Measurements from ENCODE around the gene MCM10. TPM values are rescaled to one million over a fixed set of nuclear protein-coding genes. Genes with fewer than 3 reads are reported as not detected.

Gene MCM10
- total and polyA plus RNA-seq, 2 of the 8 experiments (the other 6 are each of a cell fraction or from before 2014, with no cell fraction given), result 9.8 to 60.3 TPM

DNA sequence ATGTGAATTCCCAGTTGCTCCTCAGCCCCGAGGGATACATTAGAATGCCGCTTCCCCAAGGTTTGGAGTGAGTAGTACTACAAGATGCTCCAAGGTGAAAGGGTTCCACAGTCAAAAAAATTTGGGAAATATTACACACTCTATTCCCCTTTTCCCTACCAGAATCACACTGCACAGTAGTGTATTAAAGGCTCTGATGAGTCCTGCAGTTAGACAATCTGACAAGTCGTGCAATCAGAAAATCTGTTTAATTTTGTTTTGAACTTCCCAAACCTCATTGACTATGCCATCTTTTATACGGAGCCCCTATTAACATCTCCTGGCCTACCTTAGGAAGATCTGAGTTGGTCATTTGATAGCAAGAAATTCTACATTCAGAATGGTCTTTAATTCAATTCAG lies 86.4 kb downstream of the MCM10 start:
- Histone ChIP-seq H3K14ac (ENCODE audit: insufficient read length) (no peak overlapping the region), H3K9ac (replicated peaks in 1 of 4; ENCODE audit: extremely low read depth in 1 of 4, low read depth in 3 of 4, low read length in 3 of 4) (no peak overlapping the region), H3K4me1 (replicated peaks in 1 of 4; ENCODE audit: control insufficient read depth in 3 of 4, insufficient read depth in 4 of 4, low read length in 3 of 4) (no peaks in the 10 kb centered on the region), H2BK120ac (replicated peaks; ENCODE audit: low read depth, low read length) (no peak overlapping the region), H2BK12ac (ENCODE audit: low read depth, low read length) (no peak overlapping the region), H3K23me2 (ENCODE audit: low read depth, low read length) (no peaks in the 10 kb centered on the region), H3K18ac (ENCODE audit: extremely low read depth, low read length) (no peak overlapping the region), H3K79me2 (ENCODE audit: control insufficient read depth in 1 of 2, insufficient read depth in 2 of 2, low read length in 2 of 2) (no peaks in the 10 kb centered on the region), H3K23ac (ENCODE audit: insufficient read length) (no peak overlapping the region), H4K8ac (ENCODE audit: extremely low read depth, insufficient read depth, low read length) (no peak overlapping the region), H3K4ac (replicated peaks; ENCODE audit: insufficient read length, low read depth, low read length) (no peak overlapping the region), H3K27ac (ENCODE audit: low read depth, low read length) (no peak overlapping the region), H4K5ac (ENCODE audit: insufficient read length, low read depth, low read length) (no peak overlapping the region), H3K4me2 (ENCODE audit: insufficient read depth in 1 of 2, low read depth in 2 of 2, low read length in 2 of 2) (no peak overlapping the region), H3K27me3 (replicated peaks in 1 of 4; ENCODE audit: control insufficient read depth in 3 of 4, extremely low read depth in 1 of 4, insufficient read depth in 3 of 4, low read length in 3 of 4) (no peaks in the 10 kb centered on the region), H3K9me3 (ENCODE audit: insufficient read depth in 2 of 2, low read depth in 1 of 2, low read length in 1 of 2) (no peaks in the 10 kb centered on the region), H3K56ac (replicated peaks; ENCODE audit: insufficient read length, low read depth, low read length) (no peak overlapping the region), H2BK5ac (ENCODE audit: low read depth, low read length) (no peak overlapping the region), H2BK15ac (ENCODE audit: low read length) (no peak overlapping the region), H3K36me3 (ENCODE audit: control insufficient read depth in 2 of 4, insufficient read depth in 4 of 4, low read length in 3 of 4) (no peaks in the 10 kb centered on the region), H3K79me1 (ENCODE audit: low read depth, low read length) (no peaks in the 10 kb centered on the region), H2BK20ac (ENCODE audit: low read length) (no peak overlapping the region), H4K91ac (replicated peaks; ENCODE audit: insufficient read length, low read length) (no peak overlapping the region), H3K4me3 (ENCODE audit: extremely low read depth in 1 of 4, insufficient read depth in 2 of 4, low read depth in 3 of 4, low read length in 4 of 4) (no peak overlapping the region), H2AFZ (ENCODE audit: low read length) (no peak overlapping the region), H2AK5ac (ENCODE audit: low read depth, low read length) (no peak overlapping the region), H4K20me1 (replicated peaks in 1 of 2; ENCODE audit: control insufficient read depth in 1 of 2, insufficient read depth in 2 of 2, low read length in 2 of 2) (no peaks in the 10 kb centered on the region)
- no peak for FAIRE-seq
- DNase-seq (ENCODE audit: low read depth in 1 of 2, low spot score in 2 of 2), result no peak
- ChIA-PET CTCF (ENCODE audit: partially characterized antibody) (interaction anchor here (0.9 to 1.0 kb wide), 2 partner anchors 36 to 55 kb away, joined by 3 to 5 read pairs; no protein-coding TSS in a partner anchor), POLR2A (ENCODE audit: partially characterized antibody) (interaction anchor here (0.6 kb wide), 1 partner anchor 70 kb away, joined by 4 read pairs; no protein-coding TSS in a partner anchor)
- TF ChIP-seq SP1 (IDR thresholded peaks at IDR 0.05; ENCODE audit: low read depth, low read length) (no peak), EZH2 (IDR thresholded peaks at IDR 0.05; ENCODE audit: low read depth, low read length, severe bottlenecking) (no peak), POU5F1 (IDR thresholded peaks at IDR 0.05; ENCODE audit: low read depth, low read length) (no peak), CTBP2 (IDR thresholded peaks at IDR 0.05; ENCODE audit: borderline replicate concordance, insufficient read depth, insufficient read length, low read length) (no peak), POLR2AphosphoS5 (IDR thresholded peaks at IDR 0.05; ENCODE audit: low read depth, low read length) (no peak)
- TF ChIP-seq, protein P1, sequence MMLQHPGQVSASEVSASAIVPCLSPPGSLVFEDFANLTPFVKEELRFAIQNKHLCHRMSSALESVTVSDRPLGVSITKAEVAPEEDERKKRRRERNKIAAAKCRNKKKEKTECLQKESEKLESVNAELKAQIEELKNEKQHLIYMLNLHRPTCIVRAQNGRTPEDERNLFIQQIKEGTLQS (IDR thresholded peaks at IDR 0.05; ENCODE audit: insufficient read depth, low read depth, low read length), result no peak
- TF ChIP-seq, protein P2, sequence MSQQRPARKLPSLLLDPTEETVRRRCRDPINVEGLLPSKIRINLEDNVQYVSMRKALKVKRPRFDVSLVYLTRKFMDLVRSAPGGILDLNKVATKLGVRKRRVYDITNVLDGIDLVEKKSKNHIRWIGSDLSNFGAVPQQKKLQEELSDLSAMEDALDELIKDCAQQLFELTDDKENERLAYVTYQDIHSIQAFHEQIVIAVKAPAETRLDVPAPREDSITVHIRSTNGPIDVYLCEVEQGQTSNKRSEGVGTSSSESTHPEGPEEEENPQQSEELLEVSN (IDR thresholded peaks at IDR 0.05), result no peak
- WGBS, 2 experiments (ENCODE audit: extremely low coverage in 1 of 2, insufficient coverage in 1 of 2, insufficient read length in 1 of 2, insufficient replicate concordance in 2 of 2, low coverage in 1 of 2, low lambda C conversion rate in 2 of 2, missing lambda C conversion rate in 1 of 2), result 99% methylated on average over 4 of the region's 4 CpGs; no CpG with 5 or more reads in 1 of the 2 experiments

Measured in H1 (cell line).